Measurements from ENCODE around the gene UBL4A. TPM values are rescaled to one million over a fixed set of nuclear protein-coding genes. Genes with fewer than 3 reads are reported as not detected.

The UBL4A gene
- total RNA-seq, 3 donors from 2014 or later (not counting 1 experiment from before 2014, with no cell fraction given): 11.7 to 22.4 (median 17.6) TPM

DNA sequence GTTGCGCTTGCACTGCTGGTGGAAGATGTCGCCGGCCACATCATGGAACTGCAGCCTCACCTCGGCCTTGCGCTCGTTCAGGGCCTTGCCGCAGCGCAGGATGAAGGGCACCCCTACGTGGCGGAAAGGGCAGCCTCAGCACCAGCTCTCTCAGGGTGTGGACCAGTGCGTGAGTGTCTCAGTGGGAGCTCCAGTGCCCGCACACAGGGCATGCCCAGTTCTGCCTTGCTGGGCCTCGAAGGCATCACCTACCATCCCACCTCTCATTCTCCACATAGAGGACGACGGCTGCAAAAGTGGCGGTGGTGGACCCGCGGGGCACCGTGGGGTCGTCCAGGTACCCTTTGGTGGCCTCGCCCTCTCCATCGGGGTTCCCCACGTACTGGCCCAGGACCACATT lies 46.3 kb upstream of the UBL4A start:
- Mint-ChIP-seq H3K4me3 (no peak overlapping the region), H3K9me3 (no peaks in the 10 kb centered on the region), H3K27me3 (ENCODE audit: low read depth in 2 of 2) (no peaks in the 10 kb centered on the region), H3K27ac (no peak overlapping the region), H3K36me3 (no peaks in the 10 kb centered on the region), H3K4me1 (peaks cover 5 to 7% of the 10 kb centered on the region in 2 donors)
- no peak overlapping the region for H3K27ac ChIP-seq (ENCODE audit: low read length)
- H3K9me3 ChIP-seq (ENCODE audit: control insufficient read depth, insufficient read depth, low read length): no peaks in the 10 kb centered on the region
- no peak overlapping the region for H3K4me3 ChIP-seq (ENCODE audit: low read length)
- intact Hi-C loops (cut with micrococcal nuclease): loop anchor here (5.0 kb wide), 1 partner anchor 135 kb away; the partner anchor contains the start of gene RPL10
- ATAC-seq (no peak), DNase-seq (no peak)
- H3K27me3 ChIP-seq (ENCODE audit: control insufficient read depth, insufficient read depth, low read length): no peaks in the 10 kb centered on the region
- TF ChIP-seq, protein P1, sequence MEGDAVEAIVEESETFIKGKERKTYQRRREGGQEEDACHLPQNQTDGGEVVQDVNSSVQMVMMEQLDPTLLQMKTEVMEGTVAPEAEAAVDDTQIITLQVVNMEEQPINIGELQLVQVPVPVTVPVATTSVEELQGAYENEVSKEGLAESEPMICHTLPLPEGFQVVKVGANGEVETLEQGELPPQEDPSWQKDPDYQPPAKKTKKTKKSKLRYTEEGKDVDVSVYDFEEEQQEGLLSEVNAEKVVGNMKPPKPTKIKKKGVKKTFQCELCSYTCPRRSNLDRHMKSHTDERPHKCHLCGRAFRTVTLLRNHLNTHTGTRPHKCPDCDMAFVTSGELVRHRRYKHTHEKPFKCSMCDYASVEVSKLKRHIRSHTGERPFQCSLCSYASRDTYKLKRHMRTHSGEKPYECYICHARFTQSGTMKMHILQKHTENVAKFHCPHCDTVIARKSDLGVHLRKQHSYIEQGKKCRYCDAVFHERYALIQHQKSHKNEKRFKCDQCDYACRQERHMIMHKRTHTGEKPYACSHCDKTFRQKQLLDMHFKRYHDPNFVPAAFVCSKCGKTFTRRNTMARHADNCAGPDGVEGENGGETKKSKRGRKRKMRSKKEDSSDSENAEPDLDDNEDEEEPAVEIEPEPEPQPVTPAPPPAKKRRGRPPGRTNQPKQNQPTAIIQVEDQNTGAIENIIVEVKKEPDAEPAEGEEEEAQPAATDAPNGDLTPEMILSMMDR (IDR thresholded peaks at IDR 0.05): no peak
- H3K4me1 ChIP-seq (ENCODE audit: control insufficient read depth, insufficient read depth, low read length): peaks cover 18% of the 10 kb centered on the region
- H3K36me3 ChIP-seq (ENCODE audit: control insufficient read depth, insufficient read depth, low read length): peaks cover 36% of the 10 kb centered on the region
- 98% methylated on average over 22 of the region's 23 CpGs for WGBS (ENCODE audit: insufficient coverage)

- Histone ChIP-seq H3K27ac (ENCODE audit: low read length) (no peak overlapping the region), H3K27me3 (ENCODE audit: control insufficient read depth, insufficient read depth, low read length) (no peaks in the 10 kb centered on the region), H3K4me3 (ENCODE audit: low read length) (no peak overlapping the region), H3K4me1 (ENCODE audit: control insufficient read depth, insufficient read depth, low read length) (peaks cover 25% of the 10 kb centered on the region), H3K9me3 (ENCODE audit: control insufficient read depth, insufficient read depth, low read length) (no peaks in the 10 kb centered on the region), H3K36me3 (ENCODE audit: control insufficient read depth, insufficient read depth, low read length) (peaks cover 36% of the 10 kb centered on the region)
- 98% methylated on average over 7 of the region's 16 CpGs for WGBS (ENCODE audit: insufficient coverage)
- no peak for DNase-seq
- H3K9me3 Mint-ChIP-seq: no peaks in the 10 kb centered on the region
- intact Hi-C loops (cut with micrococcal nuclease): loop anchor here (5.0 kb wide), 1 partner anchor 134 kb away; the partner anchor contains the start of gene RPL10
- H3K4me3 Mint-ChIP-seq: no peak overlapping the region
- H3K4me1 Mint-ChIP-seq: peaks cover 15 to 16% of the 10 kb centered on the region in 2 donors
- H3K27ac Mint-ChIP-seq: no peak overlapping the region
- no peaks in the 10 kb centered on the region for H3K36me3 Mint-ChIP-seq
- TF ChIP-seq, protein P1 (IDR thresholded peaks at IDR 0.05): no peak
- no peaks in the 10 kb centered on the region for H3K27me3 Mint-ChIP-seq (ENCODE audit: low read depth in 2 of 2)
- no peak for ATAC-seq
Observed at GRCh38 chrX:154531626-154532025, 45.2 kb upstream of the UBL4A start.

DNA sequence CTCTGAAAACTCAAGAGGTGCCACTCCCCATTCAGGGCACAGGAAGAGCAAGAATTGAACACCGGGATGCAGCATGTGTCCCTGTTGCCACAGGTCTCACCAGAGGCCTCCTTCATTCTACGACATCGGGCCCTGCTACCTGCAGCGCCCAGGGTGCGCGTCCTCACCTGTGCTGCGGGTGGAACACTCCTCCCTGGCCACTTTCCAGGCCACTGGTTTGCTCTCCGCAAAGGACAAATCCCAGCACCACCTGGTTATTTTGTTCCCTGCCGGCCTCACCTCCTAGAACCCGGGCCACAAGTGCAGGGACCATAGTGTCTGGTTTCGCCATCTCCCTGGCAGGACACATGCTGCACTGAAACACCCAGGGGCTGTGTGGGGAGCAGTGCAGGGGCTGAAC lies 43.9 kb upstream of the UBL4A start:
- Histone ChIP-seq H3K27me3 (ENCODE audit: control insufficient read depth, insufficient read depth, low read length) (no peaks in the 10 kb centered on the region), H3K9me3 (ENCODE audit: control insufficient read depth, insufficient read depth, low read length) (no peaks in the 10 kb centered on the region), H3K36me3 (ENCODE audit: control insufficient read depth, insufficient read depth, low read length) (peaks cover 28% of the 10 kb centered on the region), H3K4me3 (ENCODE audit: low read length) (no peak overlapping the region), H3K4me1 (ENCODE audit: control insufficient read depth, insufficient read depth, low read length) (peaks cover 29% of the 10 kb centered on the region), H3K27ac (ENCODE audit: low read length) (no peak overlapping the region)
- ATAC-seq (no peak), DNase-seq (no peak)
- H3K27me3 Mint-ChIP-seq (ENCODE audit: low read depth in 2 of 2): no peaks in the 10 kb centered on the region
- TF ChIP-seq, protein P1 (IDR thresholded peaks at IDR 0.05): no peak
- H3K27ac Mint-ChIP-seq: no peak overlapping the region
- 96% methylated on average over 11 of the region's 11 CpGs for WGBS (ENCODE audit: insufficient coverage)
- H3K4me1 Mint-ChIP-seq: peaks cover 25 to 26% of the 10 kb centered on the region in 2 donors
- intact Hi-C loops (cut with micrococcal nuclease): loop anchor here (5.0 kb wide), 1 partner anchor 133 kb away; the partner anchor contains the start of gene RPL10
- no peaks in the 10 kb centered on the region for H3K36me3 Mint-ChIP-seq
- H3K9me3 Mint-ChIP-seq: no peaks in the 10 kb centered on the region
- no peak overlapping the region for H3K4me3 Mint-ChIP-seq

DNA sequence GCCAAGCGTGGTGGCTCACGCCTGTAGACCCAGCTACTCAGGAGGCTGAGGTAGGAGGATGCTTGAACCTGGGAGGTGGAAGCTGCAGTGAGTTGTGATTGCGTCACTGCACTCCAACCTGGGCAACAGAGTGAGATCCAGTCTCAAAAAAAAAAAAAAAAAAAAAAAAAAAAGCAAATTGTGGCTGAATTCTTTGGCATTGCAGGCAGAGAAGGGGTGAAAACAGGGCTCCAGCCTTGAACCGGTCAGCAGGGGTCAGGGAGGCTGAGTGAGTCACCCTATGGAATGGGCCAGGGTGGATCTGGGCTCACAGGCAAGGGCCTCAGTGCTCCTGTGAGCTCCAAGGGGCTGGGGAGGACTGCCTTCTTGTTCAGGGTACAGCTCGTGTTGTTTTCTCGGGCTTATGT lies 42.8 kb upstream of the UBL4A start:
- Histone ChIP-seq H3K27me3 (ENCODE audit: control insufficient read depth, insufficient read depth, low read length) (no peaks in the 10 kb centered on the region), H3K9me3 (ENCODE audit: control insufficient read depth, insufficient read depth, low read length) (no peaks in the 10 kb centered on the region), H3K4me1 (ENCODE audit: control insufficient read depth, insufficient read depth, low read length) (peaks cover 18% of the 10 kb centered on the region), H3K27ac (ENCODE audit: low read length) (no peak overlapping the region), H3K36me3 (ENCODE audit: control insufficient read depth, insufficient read depth, low read length) (peaks cover 19% of the 10 kb centered on the region), H3K4me3 (ENCODE audit: low read length) (no peak overlapping the region)
- Mint-ChIP-seq H3K4me3 (no peak overlapping the region), H3K9me3 (no peaks in the 10 kb centered on the region), H3K36me3 (no peaks in the 10 kb centered on the region), H3K27ac (no peak overlapping the region), H3K4me1 (peaks cover 19 to 20% of the 10 kb centered on the region in 2 donors), H3K27me3 (ENCODE audit: low read depth in 2 of 2) (no peaks in the 10 kb centered on the region)
- intact Hi-C loops (cut with micrococcal nuclease): no loop called here
- DNase-seq (no peak), ATAC-seq (no peak)
- 91% methylated on average over 5 of the region's 6 CpGs for WGBS (ENCODE audit: insufficient coverage)
- TF ChIP-seq, protein P1 (IDR thresholded peaks at IDR 0.05): no peak
